Measurements from ENCODE around the gene KRTAP3-1.
"Not testable (repeated sequence)": the region's sequence is repeated elsewhere in the genome, so short reads cannot be mapped to it uniquely, and the experiment has no call there.

KRTAP3-1 gene

DNA sequence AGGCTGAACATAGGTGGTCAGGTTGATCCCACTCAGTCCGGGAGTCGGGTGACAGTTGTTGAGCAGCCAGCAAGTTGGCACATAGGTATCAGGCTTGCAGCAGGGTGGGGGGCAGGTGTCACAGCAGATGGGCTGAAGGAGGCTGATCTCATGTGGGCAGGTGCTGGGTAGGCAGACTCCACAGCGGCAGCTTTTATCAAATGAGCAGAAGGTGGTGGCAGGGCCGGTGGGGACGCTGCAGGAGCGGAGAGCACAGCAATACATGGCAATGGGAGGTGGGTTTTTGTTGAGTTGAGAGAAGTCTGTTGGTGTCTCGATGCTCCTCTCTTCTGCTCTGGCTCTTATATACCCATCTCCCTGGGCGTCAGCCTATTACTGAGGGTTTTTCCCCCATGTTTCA lies at the start of gene KRTAP3-1:
Gene KRTAP3-1 (minus strand): TSS at position 318 of the 400 bp plus-strand sequence. CDS start 54 bp downstream, at position 264.
- TF ChIP-seq RARB (CRISPR knock-in tag; IDR thresholded peaks at IDR 0.05), result no peak
- no peak for TF ChIP-seq ZC3H10 (CRISPR knock-in tag; IDR thresholded peaks at IDR 0.05)
- TF ChIP-seq, protein P1, sequence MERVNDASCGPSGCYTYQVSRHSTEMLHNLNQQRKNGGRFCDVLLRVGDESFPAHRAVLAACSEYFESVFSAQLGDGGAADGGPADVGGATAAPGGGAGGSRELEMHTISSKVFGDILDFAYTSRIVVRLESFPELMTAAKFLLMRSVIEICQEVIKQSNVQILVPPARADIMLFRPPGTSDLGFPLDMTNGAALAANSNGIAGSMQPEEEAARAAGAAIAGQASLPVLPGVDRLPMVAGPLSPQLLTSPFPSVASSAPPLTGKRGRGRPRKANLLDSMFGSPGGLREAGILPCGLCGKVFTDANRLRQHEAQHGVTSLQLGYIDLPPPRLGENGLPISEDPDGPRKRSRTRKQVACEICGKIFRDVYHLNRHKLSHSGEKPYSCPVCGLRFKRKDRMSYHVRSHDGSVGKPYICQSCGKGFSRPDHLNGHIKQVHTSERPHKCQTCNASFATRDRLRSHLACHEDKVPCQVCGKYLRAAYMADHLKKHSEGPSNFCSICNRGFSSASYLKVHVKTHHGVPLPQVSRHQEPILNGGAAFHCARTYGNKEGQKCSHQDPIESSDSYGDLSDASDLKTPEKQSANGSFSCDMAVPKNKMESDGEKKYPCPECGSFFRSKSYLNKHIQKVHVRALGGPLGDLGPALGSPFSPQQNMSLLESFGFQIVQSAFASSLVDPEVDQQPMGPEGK (CRISPR knock-in tag; IDR thresholded peaks at IDR 0.05; ENCODE audit: borderline replicate concordance), result no peak
- TF ChIP-seq ZNF8 (CRISPR knock-in tag; IDR thresholded peaks at IDR 0.05), result no peak
- TF ChIP-seq, protein P2, sequence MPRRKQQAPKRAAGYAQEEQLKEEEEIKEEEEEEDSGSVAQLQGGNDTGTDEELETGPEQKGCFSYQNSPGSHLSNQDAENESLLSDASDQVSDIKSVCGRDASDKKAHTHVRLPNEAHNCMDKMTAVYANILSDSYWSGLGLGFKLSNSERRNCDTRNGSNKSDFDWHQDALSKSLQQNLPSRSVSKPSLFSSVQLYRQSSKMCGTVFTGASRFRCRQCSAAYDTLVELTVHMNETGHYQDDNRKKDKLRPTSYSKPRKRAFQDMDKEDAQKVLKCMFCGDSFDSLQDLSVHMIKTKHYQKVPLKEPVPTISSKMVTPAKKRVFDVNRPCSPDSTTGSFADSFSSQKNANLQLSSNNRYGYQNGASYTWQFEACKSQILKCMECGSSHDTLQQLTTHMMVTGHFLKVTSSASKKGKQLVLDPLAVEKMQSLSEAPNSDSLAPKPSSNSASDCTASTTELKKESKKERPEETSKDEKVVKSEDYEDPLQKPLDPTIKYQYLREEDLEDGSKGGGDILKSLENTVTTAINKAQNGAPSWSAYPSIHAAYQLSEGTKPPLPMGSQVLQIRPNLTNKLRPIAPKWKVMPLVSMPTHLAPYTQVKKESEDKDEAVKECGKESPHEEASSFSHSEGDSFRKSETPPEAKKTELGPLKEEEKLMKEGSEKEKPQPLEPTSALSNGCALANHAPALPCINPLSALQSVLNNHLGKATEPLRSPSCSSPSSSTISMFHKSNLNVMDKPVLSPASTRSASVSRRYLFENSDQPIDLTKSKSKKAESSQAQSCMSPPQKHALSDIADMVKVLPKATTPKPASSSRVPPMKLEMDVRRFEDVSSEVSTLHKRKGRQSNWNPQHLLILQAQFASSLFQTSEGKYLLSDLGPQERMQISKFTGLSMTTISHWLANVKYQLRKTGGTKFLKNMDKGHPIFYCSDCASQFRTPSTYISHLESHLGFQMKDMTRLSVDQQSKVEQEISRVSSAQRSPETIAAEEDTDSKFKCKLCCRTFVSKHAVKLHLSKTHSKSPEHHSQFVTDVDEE (CRISPR knock-in tag; IDR thresholded peaks at IDR 0.05), result no peak
- no peak for TF ChIP-seq POU6F1 (CRISPR knock-in tag; IDR thresholded peaks at IDR 0.05; ENCODE audit: borderline replicate concordance, low read depth)
- no peak for TF ChIP-seq ZFP30 (CRISPR knock-in tag; IDR thresholded peaks at IDR 0.05)
- no peak for TF ChIP-seq PPARA (CRISPR knock-in tag; IDR thresholded peaks at IDR 0.05; ENCODE audit: borderline replicate concordance)
- TF ChIP-seq OSR1 (CRISPR knock-in tag; IDR thresholded peaks at IDR 0.05), result no peak
- TF ChIP-seq TCF4 (CRISPR knock-in tag; IDR thresholded peaks at IDR 0.05; ENCODE audit: borderline replicate concordance), result no peak
- no peak for TF ChIP-seq TOX (CRISPR knock-in tag; IDR thresholded peaks at IDR 0.05; ENCODE audit: borderline replicate concordance)
- no peak for TF ChIP-seq GLIS3 (CRISPR knock-in tag; IDR thresholded peaks at IDR 0.05)

GRCh38 chr17:41057547-41057946 lies 48.6 kb upstream of the KRTAP3-1 start:
- TF ChIP-seq POU6F1 (CRISPR knock-in tag; IDR thresholded peaks at IDR 0.05; ENCODE audit: borderline replicate concordance, low read depth), result no peak
- no peak for TF ChIP-seq ZNF8 (CRISPR knock-in tag; IDR thresholded peaks at IDR 0.05)
- TF ChIP-seq ARNTL (CRISPR knock-in tag; IDR thresholded peaks at IDR 0.05; ENCODE audit: borderline replicate concordance, low read depth), result no peak
- no peak for TF ChIP-seq ZFP3 (CRISPR knock-in tag; IDR thresholded peaks at IDR 0.05)
- TF ChIP-seq CREB5 (CRISPR knock-in tag; IDR thresholded peaks at IDR 0.05; ENCODE audit: low read depth), result no peak
- no peak for TF ChIP-seq TOX (CRISPR knock-in tag; IDR thresholded peaks at IDR 0.05; ENCODE audit: borderline replicate concordance)
- TF ChIP-seq ZNF565 (CRISPR knock-in tag; conservative IDR thresholded peaks at IDR 0.05; ENCODE audit: low read depth), result no peak
- TF ChIP-seq, protein P1 (CRISPR knock-in tag; IDR thresholded peaks at IDR 0.05; ENCODE audit: borderline replicate concordance), result no peak
- TF ChIP-seq, protein P2 (CRISPR knock-in tag; IDR thresholded peaks at IDR 0.05), result no peak
- no peak for TF ChIP-seq BACH2 (CRISPR knock-in tag; IDR thresholded peaks at IDR 0.05; ENCODE audit: borderline replicate concordance)
- no peak for TF ChIP-seq ZFP30 (CRISPR knock-in tag; IDR thresholded peaks at IDR 0.05)
- TF ChIP-seq CSRNP3 (CRISPR knock-in tag; IDR thresholded peaks at IDR 0.05), result no peak
- TF ChIP-seq ESRRG (CRISPR knock-in tag; IDR thresholded peaks at IDR 0.05), result no peak
- no peak for TF ChIP-seq ISL1 (CRISPR knock-in tag; IDR thresholded peaks at IDR 0.05)
- no peak for TF ChIP-seq CSDC2 (CRISPR knock-in tag; IDR thresholded peaks at IDR 0.05)
- no peak for ATAC-seq

More for the DNA sequence above, at the start of gene KRTAP3-1:
- ATAC-seq, result no peak

- not testable (repeated sequence) for ATAC-seq
Measured at GRCh38 chr17:41055130-41055529, 46.2 kb upstream of the KRTAP3-1 start, which contains the start of gene KRTAP2-2. Gene KRTAP2-2 (minus strand): TSS chr17:41055230. CDS start chr17:41055211, 19 bp downstream.

All from SK-N-SH treated with all-trans-retinoic acid at 6 μM for 48 hours (cell line).